Ishikawa (cell line): ENCODE results near the gene MAN2C1.

Source experiments
- CEBPB ChIP-seq: IDR thresholded peaks from 2 replicates; pipeline ENCODE4 v1.6.1; 2012
- CREB1 ChIP-seq: IDR thresholded peaks from 2 replicates; pipeline ENCODE4 v1.6.1; 2012; ENCODE audit warnings: low read depth
- EGR1 ChIP-seq: IDR thresholded peaks from 2 replicates; pipeline ENCODE4 v1.6.1; 2012
- EP300 ChIP-seq: IDR thresholded peaks from 2 replicates; pipeline ENCODE4 v1.6.1; 2012; ENCODE audit warnings: borderline replicate concordance
- FOXM1 ChIP-seq: IDR thresholded peaks from 2 replicates; pipeline ENCODE4 v1.6.1; 2012; ENCODE audit warnings: low read depth, borderline replicate concordance
- MAX ChIP-seq: IDR thresholded peaks from 2 replicates; pipeline ENCODE4 v1.6.1; 2012
- NFIC ChIP-seq: IDR thresholded peaks from 2 replicates; pipeline ENCODE4 v1.6.1; 2012
- RAD21 ChIP-seq: IDR thresholded peaks from 2 replicates; pipeline ENCODE4 v1.6.1; 2012; ENCODE audit warnings: low read depth
- REST ChIP-seq: IDR thresholded peaks from 2 replicates; pipeline ENCODE4 v1.6.1; 2012; ENCODE audit warnings: low read depth, mild to moderate bottlenecking
- TAF1 ChIP-seq: IDR thresholded peaks from 2 replicates; pipeline ENCODE4 v1.6.1; 2012; ENCODE audit warnings: low read depth, mild to moderate bottlenecking
- TCF12 ChIP-seq: IDR thresholded peaks from 2 replicates; pipeline ENCODE4 v1.6.1; 2012; ENCODE audit warnings: low read depth
- TEAD4 ChIP-seq: IDR thresholded peaks from 2 replicates; pipeline ENCODE4 v1.6.1; 2012
- USF1 ChIP-seq: IDR thresholded peaks from 2 replicates; pipeline ENCODE4 v1.6.1; 2012
- YY1 ChIP-seq: IDR thresholded peaks from 2 replicates; pipeline ENCODE4 v1.6.1; 2012; ENCODE audit warnings: low read depth
- ZBTB7A ChIP-seq: IDR thresholded peaks from 2 replicates; pipeline ENCODE4 v1.6.1; 2012; ENCODE audit warnings: low read depth

Gene MAN2C1

GRCh38 chr15:75328493-75329314 lies 39.7 kb downstream of the MAN2C1 start:
- no peak for TF ChIP-seq FOXM1
- TF ChIP-seq USF1: no peak
- no peak for TF ChIP-seq CREB1
- TF ChIP-seq CEBPB: no peak
- TF ChIP-seq TCF12: no peak
- no peak for TF ChIP-seq TEAD4
- no peak for TF ChIP-seq NFIC
- TF ChIP-seq EP300: no peak
- no peak for TF ChIP-seq YY1
- TF ChIP-seq RAD21: no peak
- no peak for TF ChIP-seq TAF1
- TF ChIP-seq EGR1: no peak

GRCh38 chr15:75327491-75327890 lies 40.9 kb downstream of the MAN2C1 start:
- TF ChIP-seq REST (no peak), NFIC (no peak), MAX (no peak), FOXM1 (no peak), EGR1 (no peak), TEAD4 (no peak), TAF1 (no peak), YY1 (no peak), EP300 (no peak), RAD21 (no peak), USF1 (no peak), CREB1 (no peak), CEBPB (no peak), ZBTB7A (no peak), TCF12 (no peak)

- TF ChIP-seq CEBPB (no peak), YY1 (no peak), TEAD4 (no peak), EP300 (no peak), MAX (no peak), CREB1 (no peak), ZBTB7A (no peak), FOXM1 (no peak), TAF1 (no peak), REST (no peak), TCF12 (no peak)
These were observed 41.4 kb downstream of the MAN2C1 start for GRCh38 chr15:75327005-75327404.

- no peak for TF ChIP-seq TCF12
- no peak for TF ChIP-seq CEBPB
- no peak for TF ChIP-seq ZBTB7A
- no peak for TF ChIP-seq REST
- no peak for TF ChIP-seq EGR1
- no peak for TF ChIP-seq USF1
- TF ChIP-seq NFIC: no peak
- TF ChIP-seq YY1: no peak
- TF ChIP-seq EP300: no peak
- TF ChIP-seq RAD21: no peak
- TF ChIP-seq CREB1: no peak
These were observed 42.5 kb downstream of the MAN2C1 start for GRCh38 chr15:75325922-75326321.
